ENCODE data around the gene USH2A. TPM values are rescaled to one million over a fixed set of nuclear protein-coding genes. Genes with fewer than 3 reads are reported as not detected.

Gene USH2A, protein sequence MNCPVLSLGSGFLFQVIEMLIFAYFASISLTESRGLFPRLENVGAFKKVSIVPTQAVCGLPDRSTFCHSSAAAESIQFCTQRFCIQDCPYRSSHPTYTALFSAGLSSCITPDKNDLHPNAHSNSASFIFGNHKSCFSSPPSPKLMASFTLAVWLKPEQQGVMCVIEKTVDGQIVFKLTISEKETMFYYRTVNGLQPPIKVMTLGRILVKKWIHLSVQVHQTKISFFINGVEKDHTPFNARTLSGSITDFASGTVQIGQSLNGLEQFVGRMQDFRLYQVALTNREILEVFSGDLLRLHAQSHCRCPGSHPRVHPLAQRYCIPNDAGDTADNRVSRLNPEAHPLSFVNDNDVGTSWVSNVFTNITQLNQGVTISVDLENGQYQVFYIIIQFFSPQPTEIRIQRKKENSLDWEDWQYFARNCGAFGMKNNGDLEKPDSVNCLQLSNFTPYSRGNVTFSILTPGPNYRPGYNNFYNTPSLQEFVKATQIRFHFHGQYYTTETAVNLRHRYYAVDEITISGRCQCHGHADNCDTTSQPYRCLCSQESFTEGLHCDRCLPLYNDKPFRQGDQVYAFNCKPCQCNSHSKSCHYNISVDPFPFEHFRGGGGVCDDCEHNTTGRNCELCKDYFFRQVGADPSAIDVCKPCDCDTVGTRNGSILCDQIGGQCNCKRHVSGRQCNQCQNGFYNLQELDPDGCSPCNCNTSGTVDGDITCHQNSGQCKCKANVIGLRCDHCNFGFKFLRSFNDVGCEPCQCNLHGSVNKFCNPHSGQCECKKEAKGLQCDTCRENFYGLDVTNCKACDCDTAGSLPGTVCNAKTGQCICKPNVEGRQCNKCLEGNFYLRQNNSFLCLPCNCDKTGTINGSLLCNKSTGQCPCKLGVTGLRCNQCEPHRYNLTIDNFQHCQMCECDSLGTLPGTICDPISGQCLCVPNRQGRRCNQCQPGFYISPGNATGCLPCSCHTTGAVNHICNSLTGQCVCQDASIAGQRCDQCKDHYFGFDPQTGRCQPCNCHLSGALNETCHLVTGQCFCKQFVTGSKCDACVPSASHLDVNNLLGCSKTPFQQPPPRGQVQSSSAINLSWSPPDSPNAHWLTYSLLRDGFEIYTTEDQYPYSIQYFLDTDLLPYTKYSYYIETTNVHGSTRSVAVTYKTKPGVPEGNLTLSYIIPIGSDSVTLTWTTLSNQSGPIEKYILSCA (N-terminal part only)
- under 1 TPM; 0.04 to 0.32 (median 0.22) TPM for polyA plus RNA-seq (ENCODE audit: insufficient read length in 4 of 4)

DNA sequence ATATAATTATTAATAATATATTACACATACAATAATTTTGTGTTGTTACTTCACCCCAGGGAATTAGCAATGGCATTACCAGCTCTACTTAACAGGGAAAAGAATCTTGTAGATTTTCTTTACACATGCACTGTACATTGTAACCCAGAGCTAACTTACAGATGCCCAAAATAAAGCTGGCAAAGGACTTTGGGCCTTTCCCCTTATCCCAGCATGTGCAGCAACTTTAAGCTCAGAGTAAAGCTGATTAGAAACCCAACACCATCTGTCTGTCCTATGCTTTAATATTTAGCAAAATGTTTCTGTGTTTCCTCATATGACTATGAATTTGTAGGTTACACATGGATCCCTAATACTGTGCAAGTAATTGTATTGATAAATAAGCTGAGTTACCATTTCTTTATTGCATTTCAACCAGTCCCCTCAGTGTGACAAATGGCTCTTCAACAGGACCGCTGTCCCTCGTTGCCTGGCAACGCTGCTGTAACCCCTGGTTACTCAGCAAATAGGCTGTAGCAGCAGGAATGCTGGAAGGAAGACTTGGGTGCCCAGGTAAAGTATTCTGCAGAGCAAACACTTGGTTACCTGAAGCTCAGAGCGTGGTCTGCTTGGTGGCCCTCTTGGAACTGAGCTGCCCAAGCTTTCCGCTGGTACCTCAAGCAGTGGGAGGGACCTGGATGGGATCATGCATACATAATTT, at the start of gene USH2A:
Gene USH2A (minus strand): TSS at position 628 of the 700 bp plus-strand sequence. CDS start 1,112 bp downstream, outside the sequence.
- no peak for DNase-seq (ENCODE audit: low read depth in 4 of 4, low spot score in 3 of 4)

DNA sequence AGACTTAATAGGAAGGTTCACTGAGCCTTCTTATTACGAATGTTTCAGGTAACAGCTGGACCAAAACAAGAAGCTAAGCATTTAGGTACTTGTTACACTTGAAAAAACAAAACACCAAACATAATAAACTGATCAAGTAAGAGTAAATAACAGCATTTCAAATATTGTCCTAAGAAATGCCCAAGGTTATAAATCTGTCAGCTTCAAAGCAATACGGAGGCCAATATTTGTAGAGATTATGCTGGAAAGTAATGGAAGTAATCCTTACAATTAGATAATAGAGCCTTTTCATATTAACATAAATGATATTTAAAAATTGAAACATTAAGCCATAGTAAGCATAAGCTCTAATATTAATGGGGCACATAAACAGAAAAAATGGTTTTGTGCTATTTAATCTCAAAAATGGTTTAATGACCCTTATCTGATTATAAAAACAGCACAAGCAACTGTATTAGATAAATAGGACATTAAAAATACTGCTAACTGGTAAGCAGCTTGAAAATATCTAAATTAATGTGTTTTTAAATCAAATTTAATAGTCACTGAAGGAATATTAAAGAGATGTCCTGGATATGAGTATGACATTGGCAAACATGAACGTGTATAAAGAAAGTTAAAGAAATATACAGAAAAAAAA, 43.0 kb upstream of the USH2A start:
- no peak for DNase-seq (ENCODE audit: low read depth in 4 of 4, low spot score in 3 of 4)

DNA sequence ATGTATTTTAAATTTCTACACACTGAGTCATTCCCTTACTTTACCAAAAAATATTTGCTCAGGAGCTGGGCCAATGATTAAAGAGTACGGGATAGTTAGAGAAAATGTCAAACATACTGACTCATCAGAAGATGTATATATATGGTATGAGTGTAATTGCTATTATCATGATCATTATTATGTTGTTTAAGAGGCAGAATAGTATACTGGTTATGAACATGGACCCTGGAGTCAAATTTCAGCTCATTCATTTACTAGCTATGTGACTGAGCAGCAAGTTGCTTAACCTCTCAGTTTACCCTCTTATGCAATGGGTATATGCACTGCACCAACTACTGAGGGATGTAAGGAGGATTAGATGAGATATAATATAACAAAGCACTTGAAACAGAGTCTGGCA, 41.2 kb upstream of the USH2A start:
- no peak for DNase-seq (ENCODE audit: low read depth in 4 of 4, low spot score in 3 of 4)

DNA sequence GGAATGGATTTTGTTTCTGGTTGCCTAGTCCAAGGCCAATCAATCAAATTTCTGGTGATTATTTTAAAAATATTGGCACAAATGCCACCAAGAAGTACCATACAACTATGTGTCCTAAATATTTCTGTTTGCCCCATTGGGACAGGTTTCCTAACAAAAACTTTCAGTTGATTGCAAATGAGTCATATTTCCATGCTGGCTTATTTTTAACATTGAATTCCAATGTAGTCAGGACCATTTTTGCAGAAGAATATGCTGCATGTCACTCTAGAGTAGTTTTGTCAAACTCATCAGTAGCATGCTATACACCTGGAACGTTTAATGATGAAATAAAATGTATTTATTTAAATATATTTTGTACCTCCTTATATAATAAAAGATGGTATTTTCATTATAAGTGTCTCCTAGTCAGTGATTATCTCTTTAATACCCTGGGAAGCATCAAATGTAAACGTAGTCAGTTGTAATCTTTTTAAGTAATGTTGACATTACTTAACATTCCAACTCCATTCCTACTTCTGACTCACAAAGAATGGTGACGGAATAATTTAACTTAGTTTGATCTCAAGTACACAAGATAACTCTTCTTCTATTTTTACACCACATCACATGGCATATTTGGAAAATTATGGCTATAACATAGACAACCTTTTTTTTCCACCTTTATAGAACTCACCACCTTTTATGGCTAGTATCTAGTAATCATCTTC, 39.0 kb upstream of the USH2A start:
- DNase-seq (ENCODE audit: low read depth in 4 of 4, low spot score in 3 of 4) = no peak

DNA sequence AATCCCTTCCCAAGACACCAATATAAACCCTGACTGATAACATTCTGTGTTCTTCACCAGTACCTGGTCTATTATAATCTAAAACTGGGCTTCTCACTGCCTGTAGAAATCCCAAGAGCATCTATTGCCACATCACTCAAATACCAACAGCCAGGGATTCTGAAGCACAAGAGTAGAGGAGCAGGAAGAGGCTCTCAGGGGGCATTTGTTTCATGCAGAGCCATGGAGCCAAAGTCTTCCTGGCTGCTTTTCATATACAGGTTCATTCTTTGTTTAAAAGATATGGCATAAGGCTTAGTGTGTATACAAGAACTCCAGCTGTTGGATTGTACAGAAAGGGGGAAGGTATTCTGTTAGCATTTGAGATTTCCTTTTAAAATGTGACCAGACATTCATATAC, 38.2 kb upstream of the USH2A start:
- no peak for DNase-seq (ENCODE audit: low read depth in 4 of 4, low spot score in 3 of 4)

DNA sequence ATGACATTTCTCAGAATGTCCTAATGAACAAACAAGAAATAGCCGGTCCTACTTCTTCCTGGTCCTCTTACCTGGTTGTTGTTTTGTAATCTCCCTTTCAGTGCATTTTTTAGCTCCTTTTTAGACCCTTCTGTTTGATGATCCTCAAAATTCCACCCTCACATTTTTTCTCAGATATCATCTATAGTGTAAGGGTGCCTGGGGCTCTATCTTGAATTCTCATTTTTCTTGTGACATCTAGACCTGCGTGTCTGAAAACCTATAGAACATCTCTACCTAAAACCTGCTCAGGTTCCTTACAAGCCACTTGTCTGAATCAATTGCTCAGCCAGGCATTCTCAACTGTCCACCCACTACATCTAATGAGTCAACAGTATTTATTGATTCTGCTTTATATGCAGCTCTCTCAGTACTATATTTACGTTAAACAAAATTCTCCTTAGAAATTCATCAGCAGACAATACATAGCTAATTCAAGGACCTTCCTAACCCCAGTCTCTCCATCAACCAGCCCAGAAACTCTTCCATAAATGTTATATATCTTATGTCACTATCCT, 36.5 kb upstream of the USH2A start:
- no peak for DNase-seq (ENCODE audit: low read depth in 4 of 4, low spot score in 3 of 4)

DNA sequence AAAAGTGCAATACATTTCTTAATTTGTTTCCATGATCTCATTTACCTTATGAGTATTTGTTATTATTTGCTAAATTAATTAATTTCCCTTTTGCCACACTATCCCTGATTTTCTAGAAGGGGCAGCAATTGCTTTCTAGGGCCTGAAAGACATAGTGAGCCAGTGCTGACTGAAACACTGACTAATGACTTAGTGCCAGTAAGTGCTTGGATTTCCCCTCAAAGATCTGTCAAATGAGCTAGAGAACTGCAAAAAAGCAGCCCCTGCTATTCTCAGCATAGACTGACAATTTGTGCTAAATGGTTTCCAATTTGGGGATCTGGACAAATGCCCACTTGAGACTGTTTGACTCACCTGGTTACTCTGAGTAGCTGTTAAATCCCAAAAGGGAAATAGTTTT, 35.6 kb upstream of the USH2A start:
- DNase-seq (ENCODE audit: low read depth in 4 of 4, low spot score in 3 of 4) = no peak

DNA sequence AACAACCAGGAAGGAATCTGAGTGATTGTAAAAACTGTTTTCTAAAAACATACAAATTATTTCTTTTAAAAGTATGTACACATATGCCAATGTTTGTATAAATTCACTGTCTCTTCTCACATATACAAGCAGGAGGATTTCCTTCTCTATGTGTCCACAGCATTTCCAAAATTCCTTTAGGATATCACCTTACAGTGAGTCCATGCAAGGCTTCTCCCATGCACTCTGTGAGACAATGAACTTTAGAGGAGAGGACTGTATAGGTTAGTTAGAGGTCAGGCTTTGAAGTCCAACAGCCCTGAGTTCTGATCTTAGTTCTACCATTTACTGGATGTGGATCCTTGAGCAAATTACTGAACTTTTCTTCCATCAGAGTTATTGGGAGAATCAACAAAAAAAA, 34.1 kb upstream of the USH2A start:
- DNase-seq (ENCODE audit: low read depth in 4 of 4, low spot score in 3 of 4) = peak in 1 of 4 donors; percentile 6

DNA sequence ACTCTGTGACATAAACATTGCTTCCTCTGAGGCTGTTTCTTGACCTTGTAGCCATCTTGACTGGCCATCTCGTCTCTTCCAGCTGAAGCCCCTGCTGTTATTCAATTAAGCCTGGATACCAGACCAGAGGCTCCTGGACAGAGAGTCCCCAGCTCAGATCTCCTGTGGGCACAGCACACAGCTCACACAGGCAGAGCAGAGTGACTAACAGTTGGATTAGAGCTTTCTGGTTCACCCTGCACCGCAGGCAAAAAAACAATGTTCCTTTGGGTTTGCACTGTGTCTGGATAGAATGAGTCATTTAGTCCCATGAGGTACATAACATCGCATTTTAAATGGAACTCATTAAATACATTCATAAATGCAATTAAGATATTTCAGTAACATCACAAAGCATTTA, 33.4 kb upstream of the USH2A start:
- DNase-seq (ENCODE audit: low read depth in 4 of 4, low spot score in 3 of 4) = no peak

DNA sequence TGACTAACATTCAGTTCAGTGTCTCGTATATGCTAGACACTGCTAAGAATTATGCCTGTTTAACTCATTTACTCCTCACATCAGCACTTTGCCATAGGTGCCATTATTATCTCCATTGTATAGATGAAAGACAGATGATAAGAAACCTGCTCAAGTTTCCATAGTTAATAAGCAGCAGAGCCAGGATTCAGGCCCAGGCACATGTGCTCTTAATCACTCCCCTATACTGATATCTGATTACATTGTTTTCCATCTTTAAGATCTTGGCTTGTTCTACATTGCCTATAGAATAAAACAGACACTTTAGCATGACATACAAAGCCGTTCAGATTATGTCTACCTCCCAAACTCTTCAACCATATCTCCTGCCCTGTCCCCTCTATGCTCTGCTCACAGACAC, 30.5 kb upstream of the USH2A start:
- DNase-seq (ENCODE audit: low read depth in 4 of 4, low spot score in 3 of 4) = no peak

DNA sequence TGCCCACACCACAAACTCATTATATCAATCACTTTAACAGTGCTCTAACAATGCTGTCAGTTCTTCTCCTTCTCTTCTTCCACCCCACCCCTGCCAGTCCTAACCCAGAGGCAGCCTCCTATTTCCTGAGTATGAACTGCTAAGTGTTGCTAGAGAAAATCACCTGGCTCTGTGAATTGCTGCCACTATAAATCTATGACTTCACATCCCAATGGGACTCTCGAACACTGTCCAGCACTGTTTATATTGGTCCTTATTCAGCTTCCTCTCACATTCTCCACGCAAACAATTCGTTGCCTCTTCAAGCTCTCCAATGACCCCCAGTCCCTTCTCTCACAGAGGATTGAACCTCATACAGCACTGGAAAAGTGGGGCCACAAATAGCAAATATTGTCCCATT, 27.0 kb upstream of the USH2A start:
- no peak for DNase-seq (ENCODE audit: low read depth in 4 of 4, low spot score in 3 of 4)

DNA sequence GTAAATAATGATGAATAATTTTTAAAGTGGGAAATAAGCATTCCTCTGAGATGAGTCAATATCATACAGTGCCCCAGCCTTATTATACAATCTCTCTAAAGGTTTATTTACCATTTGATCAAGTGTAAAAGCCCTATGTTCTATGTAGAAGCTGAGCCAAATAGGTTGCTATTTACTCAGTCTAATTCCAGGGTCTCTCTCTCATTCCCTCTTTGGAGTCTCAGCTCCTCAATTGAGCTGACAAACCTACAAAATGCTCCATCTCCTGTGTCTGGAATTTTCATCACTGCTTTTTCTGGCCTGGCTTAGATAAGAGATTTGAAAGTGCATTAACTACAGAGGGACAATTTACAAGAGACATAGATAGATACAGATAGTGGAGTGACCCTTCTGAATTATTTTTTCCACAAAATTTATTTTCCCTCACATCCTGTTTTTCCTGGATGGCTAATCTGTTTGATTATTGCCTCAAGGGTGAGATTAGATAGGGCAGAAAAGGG, 24.8 kb upstream of the USH2A start:
- DNase-seq (ENCODE audit: low read depth in 4 of 4, low spot score in 3 of 4) = no peak

DNA sequence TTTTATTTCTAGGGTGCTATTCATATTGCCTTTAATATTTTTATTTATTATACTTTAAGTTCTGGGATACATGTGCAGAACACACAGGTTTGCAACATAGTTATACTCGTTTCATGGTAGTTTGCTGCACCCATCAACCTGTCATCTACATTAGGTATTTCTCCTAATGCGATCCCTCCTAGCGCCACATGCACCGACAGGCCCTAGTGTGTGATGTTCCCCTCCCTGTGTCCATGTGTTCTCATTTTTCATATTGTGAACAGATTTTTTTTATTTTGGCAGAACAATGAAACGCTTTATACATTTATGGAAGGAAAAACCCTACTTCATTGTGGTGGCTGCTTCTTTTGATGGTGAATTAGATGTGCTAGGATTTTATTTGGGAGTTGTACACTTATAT, 14.4 kb upstream of the USH2A start:
- DNase-seq (ENCODE audit: low read depth in 4 of 4, low spot score in 3 of 4) = no peak

DNA sequence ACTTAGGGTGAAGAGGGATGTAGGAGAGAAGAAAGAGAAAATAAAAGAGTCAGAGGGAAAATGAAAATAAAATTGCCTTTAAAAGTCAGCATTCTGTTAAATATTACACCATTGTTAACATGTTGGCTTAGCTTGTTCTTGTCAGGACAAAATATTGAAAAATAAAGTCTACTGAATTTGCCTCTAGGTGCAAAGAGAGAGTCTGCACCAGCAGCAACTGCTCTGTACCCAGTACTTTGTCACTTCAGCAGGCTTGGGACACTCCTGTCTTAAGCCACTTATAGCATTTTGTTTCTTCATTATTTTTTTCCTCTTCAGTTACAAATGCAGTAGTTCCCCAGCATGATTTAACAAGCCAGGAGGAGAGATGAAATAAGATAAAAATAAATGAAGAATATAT, 11.0 kb upstream of the USH2A start:
- no peak for DNase-seq (ENCODE audit: low read depth in 4 of 4, low spot score in 3 of 4)

DNA sequence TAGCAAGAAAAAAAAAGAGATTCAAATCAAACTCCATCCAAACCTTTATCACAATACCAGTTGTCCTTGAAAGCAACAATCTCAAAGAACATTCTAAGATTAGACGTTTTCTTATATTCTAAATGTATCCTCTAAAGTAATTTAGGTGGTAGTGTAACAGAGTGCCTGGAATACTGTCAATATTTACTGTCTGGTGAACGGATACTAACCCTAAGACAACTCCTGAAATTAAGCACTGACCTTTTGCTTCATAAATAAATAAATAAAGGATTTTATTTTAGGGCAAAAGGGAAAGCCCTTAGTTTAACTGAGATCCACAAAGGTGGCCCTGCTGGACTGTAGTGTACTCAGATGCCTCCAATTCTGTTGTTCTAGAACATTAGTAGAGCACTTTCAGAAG, 9.9 kb upstream of the USH2A start:
- no peak for DNase-seq (ENCODE audit: low read depth in 4 of 4, low spot score in 3 of 4)

DNA sequence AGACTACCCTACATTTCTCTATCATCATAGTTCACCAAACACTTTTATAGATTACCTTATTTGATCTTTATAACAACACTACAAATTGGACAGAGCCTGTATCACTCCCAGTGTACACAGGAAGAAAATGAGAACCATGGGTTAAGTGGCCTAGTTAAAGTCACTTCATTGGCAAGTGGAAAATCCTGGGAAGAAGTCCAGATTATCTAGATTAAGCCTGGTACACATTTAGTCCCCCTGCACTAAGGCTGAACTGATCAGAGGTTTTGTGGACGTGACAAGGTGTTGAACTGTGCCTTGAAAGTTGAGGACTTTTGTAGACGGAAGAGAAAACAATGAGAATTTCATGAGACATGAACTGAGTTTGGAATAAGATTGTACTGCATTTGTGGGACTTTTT, 7.5 kb upstream of the USH2A start:
- DNase-seq (ENCODE audit: low read depth in 4 of 4, low spot score in 3 of 4) = no peak

DNA sequence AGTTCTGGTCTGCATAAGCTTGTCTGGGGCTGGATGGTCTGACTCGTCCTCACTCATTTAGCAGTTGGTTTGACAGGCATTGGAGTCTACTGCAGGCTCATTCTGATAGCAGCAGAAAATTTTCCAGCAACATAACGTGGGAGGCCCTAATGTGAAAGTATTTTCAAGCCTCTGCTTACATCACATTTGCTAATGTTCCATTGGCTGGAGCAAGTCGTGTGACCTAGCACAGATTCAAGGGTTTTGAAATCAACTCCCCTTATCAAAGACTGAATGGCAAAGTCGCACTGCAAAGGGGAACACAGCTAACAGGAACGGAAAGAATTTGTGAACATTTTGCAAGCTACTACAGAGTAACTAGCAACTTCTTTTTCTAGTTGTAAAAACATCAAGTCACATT, 2.3 kb upstream of the USH2A start:
- no peak for DNase-seq (ENCODE audit: low read depth in 4 of 4, low spot score in 3 of 4)

DNA sequence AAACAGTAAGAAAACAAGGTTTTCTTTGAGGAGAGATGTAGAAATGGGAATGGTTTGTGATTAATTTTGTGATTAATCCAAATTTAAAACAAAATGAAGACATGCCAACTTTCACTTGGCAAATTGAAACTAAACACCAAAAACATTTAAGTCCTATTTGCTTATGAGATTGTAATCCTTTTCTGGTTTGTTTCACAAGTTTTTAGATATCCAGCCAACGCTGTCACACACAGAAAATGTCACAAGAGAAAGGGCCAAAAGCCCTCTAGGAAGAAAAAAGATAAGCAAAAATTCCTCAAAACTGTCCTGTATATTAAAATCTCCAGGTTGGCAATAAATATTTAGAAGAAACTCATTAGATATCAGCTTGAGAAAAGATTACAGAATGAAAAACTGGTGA, 2.5 kb downstream of the USH2A start:
- DNase-seq (ENCODE audit: low read depth in 4 of 4, low spot score in 3 of 4) = no peak

DNA sequence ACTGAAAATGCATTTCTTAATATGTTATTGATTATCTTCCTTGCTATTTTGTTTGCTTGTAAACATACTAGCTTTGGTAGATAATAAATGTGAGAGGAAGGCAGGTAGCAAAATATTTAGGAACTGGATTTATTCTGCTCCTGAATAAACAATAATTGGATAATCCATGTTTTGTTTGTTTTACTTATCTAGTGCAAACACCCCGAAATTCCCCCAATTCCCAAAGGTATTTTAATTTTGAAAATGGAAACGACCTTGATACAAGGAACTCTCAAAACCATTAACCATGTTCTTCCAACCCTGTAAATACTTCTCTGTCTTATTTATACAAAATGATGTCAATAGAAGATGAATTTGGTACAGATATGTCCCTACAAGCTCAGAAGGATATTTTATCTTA, 3.0 kb downstream of the USH2A start:
- no peak for DNase-seq (ENCODE audit: low read depth in 4 of 4, low spot score in 3 of 4)
